Small intestine (tissue), 7 donors: ENCODE results near the gene IFT27. TPM values are rescaled to one million over a fixed set of nuclear protein-coding genes. Genes with fewer than 3 reads are reported as not detected.

Source experiments
- DNase-seq, 2 donors: peaks; one replicate each; pipeline versions ENCODE4 v3.0.0 to v3.0.0-alpha.2; 2013
- FAIRE-seq: peaks from 2 replicates; lab custom pipeline; 2012; peaks lifted over from hg19 to GRCh38; lab: Jason Lieb, UNC
- H3K27ac ChIP-seq, 3 donors: one replicate each; pipeline ENCODE4 v1.5.1; 2013; ENCODE audit warnings: low read length in 2 of 3, mild to moderate bottlenecking in 2 of 3, control low read depth in 1 of 3, inconsistent platforms in 1 of 3, low read depth in 1 of 3, moderate library complexity in 1 of 3
- H3K27me3 ChIP-seq, 3 donors: one replicate each; pipeline ENCODE4 v1.6.1; 2013; ENCODE audit warnings: low read length in 3 of 3, inconsistent platforms in 1 of 3; ENCODE audit not compliant: control insufficient read depth in 3 of 3, insufficient read depth in 3 of 3
- H3K36me3 ChIP-seq, 3 donors: one replicate each; pipeline ENCODE4 v1.6.1; 2013; ENCODE audit warnings: low read length in 3 of 3, inconsistent platforms in 1 of 3, low read depth in 1 of 3, mild to moderate bottlenecking in 1 of 3, moderate library complexity in 1 of 3; ENCODE audit not compliant: control insufficient read depth in 3 of 3, insufficient read depth in 2 of 3
- H3K4me1 ChIP-seq, 3 donors: one replicate each; pipeline ENCODE4 v1.6.1; 2013; ENCODE audit warnings: low read length in 2 of 3, inconsistent platforms in 1 of 3, low read depth in 1 of 3, mild to moderate bottlenecking in 1 of 3, moderate library complexity in 1 of 3; ENCODE audit not compliant: control insufficient read depth in 3 of 3, insufficient read depth in 2 of 3
- H3K4me3 ChIP-seq, 3 donors: one replicate each; pipeline ENCODE4 v1.5.1; 2013; ENCODE audit warnings: low read length in 3 of 3, control low read depth in 1 of 3, inconsistent platforms in 1 of 3, low read depth in 1 of 3, mild to moderate bottlenecking in 1 of 3, moderate library complexity in 1 of 3
- H3K9me3 ChIP-seq, 2 donors: one replicate each; pipeline ENCODE4 v1.6.1; 2013; ENCODE audit warnings: low read depth in 1 of 2, low read length in 1 of 2; ENCODE audit not compliant: control insufficient read depth in 2 of 2, insufficient read depth in 1 of 2
- WGBS, 3 donors: extraction: QIAGEN DNeasy Blood & Tissue Kit; methylation state at CpG; one replicate each; pipeline ENCODE4 v1.1.7; 2013; 5-methylcytosine and 5-hydroxymethylcytosine counted together
- polyA plus RNA-seq, 4 donors: library from polyadenylated mRNA; stranded (reverse) in 3 of 4; unstranded in 1 of 4; fragments of 200-250 nt in 3 of 4; fragments of 120-200 nt in 1 of 4; gene quantifications; one replicate each; pipeline versions ENCODE4 v1.2.1 to v1.2.3, GENCODE V29; 2013
- donor health status: healthy with polysubstance abuse.
- donor health status: control.
- donor health status: control.
- donor health status: Bipolar disorder and iron deficiency.
- donor health status: healthy.

IFT27 gene
- polyA plus RNA-seq, 4 donors: 21.9 to 29.5 (median 26.5) TPM

DNA sequence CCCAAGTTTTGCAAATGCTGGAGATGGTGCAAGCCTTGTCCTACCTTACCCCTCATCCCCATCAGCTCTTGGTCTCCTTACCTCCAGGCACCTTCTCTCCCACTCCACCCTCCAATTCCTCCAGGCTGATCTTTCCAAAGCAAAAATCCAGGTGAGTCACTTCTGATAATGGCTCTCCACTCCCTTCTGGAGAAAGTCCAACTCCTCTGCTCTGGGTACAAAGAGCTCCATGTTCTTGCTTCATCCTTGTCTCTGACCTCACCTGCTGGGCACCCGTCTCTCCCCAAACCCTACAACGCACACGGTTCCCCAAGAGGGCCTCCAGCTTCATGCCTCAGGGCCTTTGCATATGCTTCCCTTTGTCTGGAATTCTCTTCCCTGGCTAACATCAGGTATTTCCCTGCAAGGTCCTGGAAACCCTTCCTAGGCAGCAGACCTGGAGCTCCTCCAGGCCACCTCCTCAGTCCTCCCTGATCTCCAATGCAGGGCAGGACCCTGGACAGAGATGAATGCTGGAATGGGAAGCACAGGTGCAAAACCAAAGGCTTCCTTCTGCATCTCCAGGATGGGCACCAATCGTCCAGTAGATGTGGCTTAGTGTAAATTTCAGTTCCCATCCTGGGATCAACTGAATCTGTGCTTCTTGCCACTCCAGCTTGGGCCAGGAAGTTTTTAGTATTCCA is 22.7 kb downstream of the IFT27 start:
- Histone ChIP-seq H3K4me3 (no peak overlapping the region), H3K27me3 (peaks cover 0 to 4% (median 0%) of the 10 kb centered on the region in 3 donors), H3K4me1 (peaks cover 0 to 1% (median 0%) of the 10 kb centered on the region in 3 donors), H3K27ac (no peak overlapping the region), H3K36me3 (peaks cover 0 to 3% (median 0%) of the 10 kb centered on the region in 3 donors), H3K9me3 (peaks cover 0 to 4% of the 10 kb centered on the region in 2 donors)
- 23 to 57% (median 47%) methylated on average over 4 of the region's 4 CpGs for WGBS, 3 donors
- DNase-seq (peak; percentile 77 to 97), FAIRE-seq (no peak)

DNA sequence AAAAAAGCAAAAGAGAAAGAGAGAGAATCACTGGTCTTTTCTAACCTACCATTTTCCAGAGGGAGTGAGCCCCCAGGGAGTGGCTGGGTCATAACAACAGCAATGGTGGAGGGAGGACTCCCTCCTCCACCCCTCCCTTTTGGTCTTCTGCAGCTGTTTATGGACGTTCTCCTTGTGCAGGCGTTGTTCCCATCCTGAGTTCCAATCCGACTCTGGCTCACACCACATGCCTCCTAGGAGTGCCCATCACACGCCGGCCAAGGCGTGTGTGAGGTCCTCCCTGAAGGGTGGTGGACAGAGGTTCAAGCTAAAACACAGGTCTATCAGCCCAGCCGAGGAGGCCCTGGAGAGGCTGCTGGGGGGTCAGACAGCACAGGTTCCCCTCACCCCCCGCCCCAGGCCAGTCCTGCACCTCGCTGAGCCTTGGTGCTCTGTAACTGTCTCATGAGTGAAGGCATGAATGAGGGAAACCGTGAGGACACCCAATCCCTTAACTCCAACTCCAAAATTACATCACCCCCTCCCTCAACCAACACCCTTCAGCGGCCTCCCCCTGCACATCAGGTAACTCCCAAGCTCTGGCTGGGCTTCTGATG is 29.4 kb downstream of the IFT27 start:
- no peak for FAIRE-seq
- no peak overlapping the region for H3K4me3 ChIP-seq
- no peaks in the 10 kb centered on the region for H3K4me1 ChIP-seq
- 63 to 66% (median 64%) methylated on average over 11 of the region's 11 CpGs for WGBS, 3 donors
- no peak overlapping the region for H3K27ac ChIP-seq
- H3K27me3 ChIP-seq: no peaks in the 10 kb centered on the region
- no peak for DNase-seq
- H3K9me3 ChIP-seq: no peaks in the 10 kb centered on the region
- no peaks in the 10 kb centered on the region for H3K36me3 ChIP-seq

DNA sequence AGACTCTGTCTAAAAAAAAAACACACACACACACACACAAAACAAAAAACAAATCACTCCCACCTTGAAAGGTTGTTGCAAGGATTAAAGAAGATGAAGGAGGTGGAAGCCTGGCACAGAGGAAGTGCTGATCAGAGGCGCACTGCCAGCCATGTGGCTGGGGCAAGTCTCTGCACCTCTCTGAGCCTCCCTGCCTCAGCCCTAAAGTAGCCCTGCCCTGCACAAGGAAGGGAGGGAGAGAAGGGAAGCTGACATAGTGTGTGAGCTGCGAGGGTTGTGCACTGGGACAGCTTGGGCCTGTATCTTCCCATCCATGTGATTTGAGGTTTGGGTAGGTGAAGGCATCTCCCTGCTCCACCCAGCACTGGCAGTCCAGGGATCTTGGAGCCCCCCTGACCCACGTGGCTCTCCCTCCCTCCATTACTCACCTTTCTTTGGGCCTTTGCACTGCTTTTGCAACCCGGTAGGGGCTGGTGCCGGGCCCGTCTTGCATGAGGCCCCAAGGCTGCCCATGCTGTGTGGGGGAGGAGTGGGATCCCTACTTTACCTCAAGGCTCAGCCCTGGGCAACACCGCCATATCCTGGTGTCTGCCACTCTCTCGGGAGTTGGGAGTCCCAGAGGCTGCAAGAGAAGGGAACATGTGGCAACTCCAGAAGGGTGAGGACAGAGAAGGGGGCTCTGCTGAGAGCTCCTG is 30.5 kb downstream of the IFT27 start:
- Histone ChIP-seq H3K4me1 (no peaks in the 10 kb centered on the region), H3K27ac (no peak overlapping the region), H3K9me3 (no peaks in the 10 kb centered on the region), H3K4me3 (no peak overlapping the region), H3K36me3 (no peaks in the 10 kb centered on the region), H3K27me3 (no peaks in the 10 kb centered on the region)
- 70 to 74% (median 73%) methylated on average over 7 to 8 of the region's 8 CpGs for WGBS, 3 donors
- no peak for FAIRE-seq
- DNase-seq: no peak

DNA sequence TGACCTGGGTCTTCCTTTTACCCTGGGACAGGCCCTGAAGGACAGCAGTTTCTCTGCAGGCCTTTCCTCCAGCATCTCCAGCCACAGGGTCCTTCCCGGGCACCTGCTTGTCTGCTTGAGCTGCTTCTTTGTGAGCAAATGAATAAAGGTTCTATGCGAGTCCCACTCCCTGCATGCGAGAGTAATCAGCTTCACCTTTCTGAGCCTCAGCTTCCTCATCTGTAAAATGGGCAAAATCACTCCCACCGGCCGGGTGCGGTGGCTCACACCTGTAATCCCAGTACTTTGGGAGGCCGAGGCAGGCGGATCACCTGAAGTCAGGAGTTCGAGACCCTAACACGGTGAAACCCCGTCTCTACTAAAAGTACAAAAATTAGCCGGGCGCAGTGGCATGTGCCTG is 31.1 kb downstream of the IFT27 start:
- DNase-seq (no peak), FAIRE-seq (no peak)
- 90 to 94% (median 91%) methylated on average over 13 of the region's 13 CpGs for WGBS, 3 donors
- H3K27me3 ChIP-seq: no peaks in the 10 kb centered on the region
- H3K4me1 ChIP-seq: no peaks in the 10 kb centered on the region
- H3K4me3 ChIP-seq: no peak overlapping the region
- no peaks in the 10 kb centered on the region for H3K9me3 ChIP-seq
- no peaks in the 10 kb centered on the region for H3K36me3 ChIP-seq
- no peak overlapping the region for H3K27ac ChIP-seq

DNA sequence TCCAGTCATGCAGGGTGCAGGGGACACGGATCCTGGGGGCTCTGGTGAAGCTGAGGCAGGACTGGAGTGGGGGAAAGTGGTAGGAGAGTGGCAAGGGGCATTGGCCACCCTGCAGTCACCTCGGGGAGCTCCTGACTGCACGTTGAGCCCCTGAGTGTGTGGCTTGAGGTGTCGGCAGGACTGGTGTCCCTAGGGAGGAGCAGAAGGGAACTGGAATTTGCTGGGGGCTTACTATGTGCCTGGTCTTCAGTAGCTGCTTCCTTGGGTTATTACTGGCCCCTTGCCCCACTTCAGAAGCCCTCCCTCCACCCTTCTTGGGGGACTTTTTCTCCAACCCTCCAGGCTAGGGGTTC is 31.5 kb downstream of the IFT27 start:
- Histone ChIP-seq H3K4me3 (no peak overlapping the region), H3K9me3 (peaks cover 0 to under 1% of the 10 kb centered on the region in 2 donors), H3K27ac (no peak overlapping the region), H3K36me3 (no peaks in the 10 kb centered on the region), H3K27me3 (no peaks in the 10 kb centered on the region), H3K4me1 (no peaks in the 10 kb centered on the region)
- 51 to 58% (median 52%) methylated on average over 4 of the region's 4 CpGs for WGBS, 3 donors
- no peak for DNase-seq
- no peak for FAIRE-seq

DNA sequence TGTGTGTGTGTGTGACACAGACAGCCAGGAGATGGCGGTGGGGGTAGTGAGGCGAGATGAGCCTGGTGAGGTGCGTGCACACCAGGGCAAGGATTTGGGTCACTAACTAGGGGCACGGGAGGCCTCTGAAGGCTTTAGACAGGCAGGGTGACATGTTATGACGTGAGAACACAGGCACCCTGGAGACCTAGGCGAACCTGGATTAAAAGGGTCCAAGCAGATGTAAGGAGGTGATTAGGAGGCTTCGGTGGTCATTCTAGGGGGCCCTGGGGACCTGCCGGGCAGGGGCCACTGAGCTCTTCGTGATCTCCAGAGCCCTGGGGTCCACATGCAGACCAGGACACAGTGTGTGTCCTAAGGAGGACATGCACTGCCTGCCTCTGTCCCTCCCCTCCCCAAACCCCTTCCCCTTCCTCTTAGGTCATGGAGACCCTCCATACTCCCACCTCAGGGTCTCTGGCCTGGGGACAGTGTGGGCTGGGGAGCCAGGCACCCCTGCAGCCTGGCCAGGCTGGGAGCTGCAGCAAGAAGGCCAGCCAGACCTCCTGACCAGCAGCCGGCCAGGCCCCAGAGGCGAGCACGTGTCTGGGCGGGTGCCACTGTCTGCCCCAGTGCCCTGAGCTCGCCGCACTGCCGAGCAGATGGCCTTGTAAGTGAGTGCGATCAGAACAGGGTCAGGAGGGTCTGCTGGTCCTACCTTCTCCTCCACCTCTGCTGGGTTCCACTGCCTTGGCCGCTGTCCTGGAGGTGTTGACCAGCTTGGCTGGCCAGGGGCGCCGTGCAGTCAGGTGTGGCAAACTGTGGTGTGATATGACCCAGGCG is 32.1 kb downstream of the IFT27 start:
- H3K9me3 ChIP-seq: peaks cover 0 to 4% of the 10 kb centered on the region in 2 donors
- no peaks in the 10 kb centered on the region for H3K36me3 ChIP-seq
- no peak for FAIRE-seq
- H3K27ac ChIP-seq: no peak overlapping the region
- 76 to 80% (median 80%) methylated on average over 21 of the region's 21 CpGs for WGBS, 3 donors
- no peaks in the 10 kb centered on the region for H3K4me1 ChIP-seq
- no peak overlapping the region for H3K4me3 ChIP-seq
- DNase-seq: no peak
- no peaks in the 10 kb centered on the region for H3K27me3 ChIP-seq

DNA sequence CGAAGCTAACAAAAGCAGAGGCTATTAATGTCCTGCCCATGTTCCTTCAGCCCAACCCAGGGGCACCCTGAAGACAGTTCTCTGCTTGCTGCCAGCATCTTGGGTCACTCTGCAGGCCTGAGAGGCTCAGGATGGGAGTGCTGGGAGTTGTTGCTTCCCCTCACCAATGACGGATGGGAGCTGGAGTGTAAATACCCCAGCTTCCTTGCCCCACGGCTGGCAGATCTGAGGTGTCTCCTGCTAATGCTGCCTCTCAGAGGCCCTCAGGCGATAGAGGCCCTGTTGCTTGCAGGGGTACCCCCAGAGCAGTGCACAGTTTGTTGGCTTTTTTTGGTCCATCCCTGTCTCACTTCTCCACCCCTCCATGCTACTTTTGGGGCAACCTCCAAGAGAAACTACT is 32.9 kb downstream of the IFT27 start:
- no peak overlapping the region for H3K27ac ChIP-seq
- WGBS, 3 donors: 74 to 86% (median 80%) methylated on average over 4 of the region's 4 CpGs
- H3K4me3 ChIP-seq: no peak overlapping the region
- H3K4me1 ChIP-seq: no peaks in the 10 kb centered on the region
- no peaks in the 10 kb centered on the region for H3K27me3 ChIP-seq
- FAIRE-seq: no peak
- peaks cover 0 to 4% of the 10 kb centered on the region in 2 donors for H3K9me3 ChIP-seq
- DNase-seq: no peak
- H3K36me3 ChIP-seq: no peaks in the 10 kb centered on the region

DNA sequence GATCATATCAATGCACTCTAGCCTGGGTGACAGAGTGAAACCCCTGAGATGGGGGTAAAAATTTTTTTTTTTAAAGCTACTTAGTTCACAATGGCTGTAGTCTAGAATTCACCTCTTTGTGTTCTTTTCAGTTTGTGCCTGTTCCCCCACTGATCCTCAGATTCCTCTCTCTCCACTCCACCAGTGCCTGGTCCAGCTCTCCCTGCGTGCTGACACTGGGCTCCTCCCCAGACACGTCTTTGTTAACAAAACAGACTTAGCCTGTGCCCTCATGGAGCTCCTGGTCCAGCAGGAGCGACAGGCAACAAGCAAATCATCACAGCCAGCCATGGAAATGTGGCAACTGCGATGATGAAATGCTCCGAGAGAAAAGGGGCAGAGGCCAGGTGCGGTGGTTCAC is 34.0 kb downstream of the IFT27 start:
- H3K4me3 ChIP-seq: no peak overlapping the region
- peaks cover 0 to 2% (median 0%) of the 10 kb centered on the region in 3 donors for H3K4me1 ChIP-seq
- no peak overlapping the region for H3K27ac ChIP-seq
- 43 to 68% (median 58%) methylated on average over 6 of the region's 6 CpGs for WGBS, 3 donors
- H3K9me3 ChIP-seq: peaks cover 0 to 4% of the 10 kb centered on the region in 2 donors
- no peaks in the 10 kb centered on the region for H3K27me3 ChIP-seq
- FAIRE-seq: no peak
- no peak for DNase-seq
- H3K36me3 ChIP-seq: no peaks in the 10 kb centered on the region
